Astrocyte (in vitro differentiated cells and primary cell): ENCODE measurements around the gene TMEM217.

ENCODE experiments used
- EZH2 ChIP-seq: IDR thresholded peaks from 2 replicates; pipeline ENCODE4 v1.6.1; 2012; ENCODE audit warnings: mild to moderate bottlenecking, low read length, inconsistent platforms; ENCODE audit not compliant: insufficient read depth
- TF ChIP-seq, protein P1 (sequence below): IDR thresholded peaks from 2 replicates; pipeline ENCODE4 v1.5.1; 2011; ENCODE audit warnings: low read depth, mild to moderate bottlenecking, inconsistent platforms, low read length, moderate library complexity; ENCODE audit not compliant: insufficient read depth

DNA sequence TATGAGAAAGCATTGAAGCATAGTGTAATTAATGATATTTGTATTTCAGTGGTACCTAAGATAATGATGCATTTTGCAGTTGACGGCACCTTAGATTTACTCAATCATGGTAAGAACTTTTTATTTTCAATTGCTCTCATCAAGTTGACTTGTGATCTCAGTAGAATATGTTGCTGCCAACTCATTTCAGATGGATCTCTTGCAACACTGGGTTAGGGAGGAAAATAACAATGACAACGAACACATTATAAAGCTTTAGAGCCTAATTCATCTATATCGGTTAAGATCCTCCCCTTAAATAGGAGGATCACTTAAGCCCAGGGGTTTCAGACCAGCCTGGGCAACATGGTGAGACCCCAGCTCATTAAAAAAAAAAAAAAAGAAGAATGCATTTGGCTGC is 18.4 kb downstream of the TMEM217 start:
- TF ChIP-seq, protein P1, sequence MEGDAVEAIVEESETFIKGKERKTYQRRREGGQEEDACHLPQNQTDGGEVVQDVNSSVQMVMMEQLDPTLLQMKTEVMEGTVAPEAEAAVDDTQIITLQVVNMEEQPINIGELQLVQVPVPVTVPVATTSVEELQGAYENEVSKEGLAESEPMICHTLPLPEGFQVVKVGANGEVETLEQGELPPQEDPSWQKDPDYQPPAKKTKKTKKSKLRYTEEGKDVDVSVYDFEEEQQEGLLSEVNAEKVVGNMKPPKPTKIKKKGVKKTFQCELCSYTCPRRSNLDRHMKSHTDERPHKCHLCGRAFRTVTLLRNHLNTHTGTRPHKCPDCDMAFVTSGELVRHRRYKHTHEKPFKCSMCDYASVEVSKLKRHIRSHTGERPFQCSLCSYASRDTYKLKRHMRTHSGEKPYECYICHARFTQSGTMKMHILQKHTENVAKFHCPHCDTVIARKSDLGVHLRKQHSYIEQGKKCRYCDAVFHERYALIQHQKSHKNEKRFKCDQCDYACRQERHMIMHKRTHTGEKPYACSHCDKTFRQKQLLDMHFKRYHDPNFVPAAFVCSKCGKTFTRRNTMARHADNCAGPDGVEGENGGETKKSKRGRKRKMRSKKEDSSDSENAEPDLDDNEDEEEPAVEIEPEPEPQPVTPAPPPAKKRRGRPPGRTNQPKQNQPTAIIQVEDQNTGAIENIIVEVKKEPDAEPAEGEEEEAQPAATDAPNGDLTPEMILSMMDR: no peak
- TF ChIP-seq EZH2: no peak
